ENCODE data around the gene SLK.

DNA sequence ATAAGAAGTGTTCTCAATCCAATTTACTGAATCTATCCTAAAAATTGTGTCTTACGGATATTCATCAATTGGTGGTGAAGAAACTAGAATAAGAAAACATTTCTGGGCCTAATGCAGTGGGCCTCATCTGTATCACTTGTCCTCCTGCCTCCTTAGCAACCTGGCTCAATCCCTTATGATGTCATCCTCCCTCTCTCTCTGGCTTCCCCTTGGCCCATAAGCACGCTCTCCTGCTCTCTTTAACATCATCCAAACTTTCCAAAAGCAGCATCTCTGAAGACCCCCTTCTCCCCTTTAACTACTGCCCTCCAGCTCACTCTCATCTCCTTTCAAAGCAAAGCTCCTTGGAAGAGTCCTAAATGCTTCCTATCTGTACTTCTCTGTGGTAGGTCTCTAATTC is 44.3 kb upstream of the SLK start:
- TF ChIP-seq, protein P1, sequence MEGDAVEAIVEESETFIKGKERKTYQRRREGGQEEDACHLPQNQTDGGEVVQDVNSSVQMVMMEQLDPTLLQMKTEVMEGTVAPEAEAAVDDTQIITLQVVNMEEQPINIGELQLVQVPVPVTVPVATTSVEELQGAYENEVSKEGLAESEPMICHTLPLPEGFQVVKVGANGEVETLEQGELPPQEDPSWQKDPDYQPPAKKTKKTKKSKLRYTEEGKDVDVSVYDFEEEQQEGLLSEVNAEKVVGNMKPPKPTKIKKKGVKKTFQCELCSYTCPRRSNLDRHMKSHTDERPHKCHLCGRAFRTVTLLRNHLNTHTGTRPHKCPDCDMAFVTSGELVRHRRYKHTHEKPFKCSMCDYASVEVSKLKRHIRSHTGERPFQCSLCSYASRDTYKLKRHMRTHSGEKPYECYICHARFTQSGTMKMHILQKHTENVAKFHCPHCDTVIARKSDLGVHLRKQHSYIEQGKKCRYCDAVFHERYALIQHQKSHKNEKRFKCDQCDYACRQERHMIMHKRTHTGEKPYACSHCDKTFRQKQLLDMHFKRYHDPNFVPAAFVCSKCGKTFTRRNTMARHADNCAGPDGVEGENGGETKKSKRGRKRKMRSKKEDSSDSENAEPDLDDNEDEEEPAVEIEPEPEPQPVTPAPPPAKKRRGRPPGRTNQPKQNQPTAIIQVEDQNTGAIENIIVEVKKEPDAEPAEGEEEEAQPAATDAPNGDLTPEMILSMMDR (IDR thresholded peaks at IDR 0.05): no peak
- no peak for TF ChIP-seq EP300 (IDR thresholded peaks at IDR 0.05)
